ENCODE data around the gene CRYZL1.

Gene CRYZL1

DNA sequence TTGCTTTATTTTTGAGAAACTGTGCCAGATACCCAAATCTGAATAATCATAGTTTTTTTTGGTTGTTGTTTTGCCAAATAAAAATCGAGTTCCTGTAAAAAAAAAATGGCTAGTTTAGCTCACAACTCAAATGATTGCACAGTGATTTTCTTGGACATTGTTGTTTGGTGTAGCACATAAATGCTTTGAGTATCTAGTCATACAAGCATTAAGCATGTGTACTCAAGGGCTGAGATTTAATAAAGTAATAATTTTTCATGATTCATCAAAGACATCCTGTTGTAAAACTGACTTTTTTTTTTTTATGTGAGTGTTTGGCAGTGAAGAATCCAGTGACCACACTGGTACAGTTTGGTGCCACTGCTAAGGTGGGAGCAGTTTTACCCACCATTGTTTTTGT lies 19.6 kb upstream of the CRYZL1 start:
- no peak for DNase-seq (ENCODE audit: low read depth)

DNA sequence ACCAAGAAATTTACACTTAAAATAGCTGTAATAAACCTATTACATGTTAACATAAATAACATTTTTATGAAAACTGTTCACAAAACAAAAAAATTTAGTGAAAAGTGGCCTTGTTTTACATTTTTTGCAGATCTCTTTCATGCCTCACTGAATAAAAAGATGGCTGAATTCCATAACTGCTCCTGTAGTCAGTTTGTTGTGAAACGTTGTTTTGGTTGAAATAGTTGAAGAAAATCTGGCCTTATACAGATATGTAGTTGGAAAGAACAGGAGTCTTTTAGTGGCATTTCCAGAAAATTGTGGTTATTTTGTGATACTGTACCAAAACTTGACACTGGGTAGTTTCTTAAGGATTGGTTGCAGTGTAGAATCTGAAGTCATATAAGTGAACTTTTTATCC lies 18.9 kb upstream of the CRYZL1 start:
- DNase-seq (ENCODE audit: low read depth), result no peak

DNA sequence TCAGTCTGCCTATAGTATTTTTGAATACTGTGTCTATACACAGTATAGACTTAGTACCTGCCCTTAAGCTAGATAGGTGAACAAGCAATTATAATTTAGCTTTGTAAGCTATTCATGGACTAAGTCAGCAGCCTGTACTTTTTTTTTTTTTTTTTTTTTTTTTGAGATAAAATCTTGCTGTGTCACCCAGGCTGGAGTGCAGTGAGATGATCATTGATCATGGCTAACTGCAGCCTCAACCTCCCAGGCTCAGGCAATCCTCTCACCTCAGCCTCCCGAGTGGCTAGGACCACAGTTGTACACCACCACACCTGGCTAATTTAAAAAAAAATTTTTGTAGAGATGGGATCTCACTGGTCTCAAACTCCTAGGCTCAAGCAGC lies 18.0 kb upstream of the CRYZL1 start:
- no peak for DNase-seq (ENCODE audit: low read depth)

DNA sequence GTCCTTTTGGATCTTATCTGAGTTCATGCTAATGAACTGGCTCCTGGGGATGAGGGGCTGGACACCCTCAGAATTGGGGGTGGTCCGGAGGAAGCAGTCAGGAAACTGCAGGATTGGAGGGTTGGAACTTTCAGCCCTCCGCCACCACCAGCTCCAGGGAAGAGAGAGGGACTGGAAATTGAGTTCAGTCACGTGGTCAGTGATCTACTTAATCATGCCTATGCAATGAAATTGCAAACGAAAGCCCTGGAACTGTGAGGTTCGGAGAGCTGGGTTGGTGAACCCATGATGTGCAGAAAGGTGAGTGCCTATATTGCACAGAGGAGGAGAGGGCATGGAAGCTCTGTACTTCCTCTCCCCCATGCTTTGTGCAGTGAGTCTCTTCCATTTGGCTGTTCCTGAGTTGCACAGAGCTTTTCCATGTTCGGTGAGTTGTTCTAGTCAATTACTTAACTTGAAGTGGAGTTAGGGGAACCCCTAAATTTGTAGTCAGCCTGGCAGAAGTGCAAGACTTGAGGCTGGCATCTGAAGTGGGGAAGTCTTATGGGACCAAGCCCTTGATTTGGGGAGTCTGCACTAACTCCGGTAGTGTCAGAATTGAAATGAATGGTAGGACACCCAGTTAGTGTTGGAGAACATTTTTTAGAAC lies 17.5 kb upstream of the CRYZL1 start:
- DNase-seq (ENCODE audit: low read depth), result no peak

DNA sequence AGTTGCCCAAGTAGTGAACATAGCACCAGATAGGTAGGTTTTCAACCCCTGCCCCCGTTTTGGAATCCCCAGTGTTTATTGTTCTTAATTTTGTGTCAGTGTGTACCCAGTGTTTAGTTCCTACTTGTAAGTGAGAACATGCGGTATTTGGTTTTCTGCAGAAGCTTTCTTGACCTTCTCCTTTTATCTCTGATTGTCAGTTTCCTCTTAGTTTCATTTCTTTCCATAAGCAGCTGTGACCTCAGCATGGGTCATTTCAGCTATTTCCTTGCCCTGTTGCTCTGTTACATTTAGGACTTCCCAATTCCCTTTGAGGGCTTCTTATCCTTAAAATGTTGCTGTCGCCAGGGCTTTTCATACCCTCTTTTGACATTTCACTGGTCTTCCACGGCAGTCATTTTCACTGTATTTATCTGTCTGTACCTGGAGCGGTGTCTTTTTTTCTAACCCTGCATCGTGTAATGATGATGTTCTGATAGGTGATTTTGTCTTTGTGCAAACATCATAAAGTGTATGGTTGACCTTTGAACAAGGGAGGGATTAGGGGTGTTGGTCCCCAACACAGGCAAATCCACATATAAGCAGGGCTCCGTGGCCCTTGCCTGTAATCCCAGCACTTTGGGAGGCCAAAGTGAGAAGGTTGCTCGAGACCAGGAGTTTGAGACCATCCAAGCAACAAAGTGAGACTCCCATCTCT lies 15.7 kb upstream of the CRYZL1 start:
- no peak for DNase-seq (ENCODE audit: low read depth)

DNA sequence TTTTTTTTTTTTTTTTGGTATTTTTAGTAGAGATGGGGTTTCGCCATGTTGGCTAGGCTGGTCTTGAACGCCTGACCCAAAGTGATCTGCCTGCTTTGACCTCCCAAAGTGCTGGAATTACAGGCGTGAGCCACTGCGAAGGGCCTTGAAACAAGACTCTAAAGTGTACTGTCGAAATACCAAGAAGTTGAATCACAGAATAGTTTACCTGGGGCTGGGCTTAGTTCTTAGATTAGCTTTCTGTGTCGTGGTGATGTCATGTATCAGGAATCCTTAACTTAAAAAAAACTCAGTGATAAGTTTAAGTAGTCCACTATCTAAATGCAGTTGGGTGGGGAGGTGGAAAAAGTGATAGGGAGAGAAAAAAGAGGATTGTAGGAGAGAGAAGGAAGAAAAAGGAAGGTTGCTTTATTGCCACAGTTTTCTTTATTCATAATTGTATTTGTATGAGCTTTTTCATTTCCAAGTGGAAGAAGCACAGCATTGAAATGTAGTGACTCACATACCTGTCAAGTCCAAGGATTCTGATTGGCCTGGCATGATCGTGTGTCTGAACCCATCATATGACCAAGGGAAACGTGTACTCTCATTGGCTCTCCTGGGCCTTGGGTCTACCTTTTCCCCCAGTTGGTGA lies 14.2 kb upstream of the CRYZL1 start:
- no peak for DNase-seq (ENCODE audit: low read depth)

DNA sequence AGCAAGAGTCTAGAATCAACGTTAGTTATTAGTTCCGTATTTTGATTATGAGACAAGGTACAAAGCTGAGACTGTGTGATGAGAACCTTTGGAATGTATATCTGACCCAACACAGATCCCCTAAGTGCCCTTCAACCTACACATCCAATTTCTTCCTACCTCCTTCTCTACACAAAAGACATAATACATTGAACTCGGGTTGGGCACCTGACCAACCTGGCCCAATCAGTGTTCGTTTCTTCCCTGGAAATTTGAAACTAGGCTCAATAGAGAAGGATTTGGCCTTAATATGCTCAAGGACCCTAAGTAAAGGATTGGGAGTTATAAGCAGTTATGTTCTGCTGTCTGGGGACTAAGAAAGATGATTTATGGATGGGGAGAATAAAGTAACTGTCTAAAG lies 12.9 kb upstream of the CRYZL1 start:
- DNase-seq (ENCODE audit: low read depth), result no peak

DNA sequence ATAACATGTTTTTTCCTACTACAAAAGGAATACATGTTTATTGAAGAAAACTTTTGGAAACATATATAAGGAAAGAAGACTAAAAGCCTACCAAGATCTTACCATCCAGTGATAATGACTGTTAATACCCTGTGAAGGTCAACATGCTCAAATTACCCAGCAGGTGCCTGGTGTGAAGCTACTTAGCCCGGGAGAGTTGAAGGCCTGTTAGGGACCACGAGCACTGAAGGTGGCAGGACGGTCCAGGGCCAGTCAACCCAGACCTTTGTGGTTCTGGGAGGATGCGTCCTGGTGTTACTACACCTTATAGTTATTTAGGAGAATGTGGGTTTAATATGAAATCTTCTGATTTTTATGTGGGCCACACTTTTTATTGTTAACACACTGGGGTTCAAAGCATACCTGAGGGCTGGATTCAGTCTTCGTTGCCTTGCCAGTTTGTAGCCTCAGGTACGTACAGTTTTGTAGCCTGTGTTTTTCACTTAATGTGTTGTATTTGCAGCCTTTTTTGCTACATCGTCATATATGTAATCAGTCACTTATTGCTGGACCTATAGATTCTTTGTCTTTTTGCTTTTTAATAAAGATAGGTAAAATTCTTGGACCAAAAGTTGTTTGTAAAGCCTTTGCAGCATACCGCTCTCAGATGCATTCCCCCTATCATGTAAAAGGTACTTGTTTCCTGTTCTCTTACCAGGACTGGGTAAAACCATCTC lies 10.6 kb upstream of the CRYZL1 start:
- DNase-seq (ENCODE audit: low read depth), result no peak

DNA sequence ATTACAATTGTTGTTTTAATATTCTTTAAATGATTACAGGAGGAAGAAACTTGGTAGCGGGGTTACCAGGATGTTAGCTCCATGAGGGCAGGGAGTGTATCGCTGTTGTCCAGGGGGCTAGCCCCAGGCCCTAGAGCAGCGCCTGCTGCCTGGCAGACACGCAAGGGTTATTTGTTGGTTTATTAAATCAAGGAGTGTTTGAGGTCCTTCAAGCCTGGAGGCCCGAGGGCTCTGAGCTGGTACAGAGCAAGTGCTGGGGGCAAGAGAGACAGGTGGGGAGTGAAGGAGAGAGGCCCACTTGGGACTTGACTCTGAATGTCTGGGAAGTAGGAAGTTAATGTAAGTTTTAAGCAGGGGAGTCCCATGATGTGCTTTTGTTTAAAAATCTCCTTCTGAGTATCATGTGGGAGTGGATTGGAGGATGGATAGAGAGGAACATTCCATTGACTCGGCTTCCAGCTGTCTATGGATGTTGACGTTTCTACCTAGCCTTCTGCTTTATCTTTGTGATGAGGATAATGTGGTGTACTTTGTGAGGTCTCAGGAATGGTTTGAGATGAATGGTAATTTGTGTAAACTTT lies 9.5 kb upstream of the CRYZL1 start:
- no peak for DNase-seq (ENCODE audit: low read depth)

DNA sequence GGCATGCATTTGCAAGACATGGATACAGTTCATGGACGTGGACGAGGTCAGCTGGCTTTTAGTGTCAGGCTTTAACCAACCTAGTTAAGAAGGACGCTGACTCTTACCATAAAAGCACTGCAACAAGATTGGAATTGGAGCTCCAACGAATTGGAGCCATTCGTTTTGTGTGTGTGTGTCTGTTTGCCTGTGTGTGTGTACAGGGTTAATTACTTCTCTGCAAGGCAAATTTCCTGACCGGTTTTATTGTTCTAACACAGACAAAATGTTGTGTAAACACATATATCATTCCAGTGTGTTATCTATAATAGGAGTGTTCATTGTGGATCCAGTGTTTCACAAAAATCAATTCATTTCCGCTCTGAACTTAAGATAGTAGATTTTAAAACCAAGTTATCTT lies 8.7 kb upstream of the CRYZL1 start:
- no peak for DNase-seq (ENCODE audit: low read depth)

DNA sequence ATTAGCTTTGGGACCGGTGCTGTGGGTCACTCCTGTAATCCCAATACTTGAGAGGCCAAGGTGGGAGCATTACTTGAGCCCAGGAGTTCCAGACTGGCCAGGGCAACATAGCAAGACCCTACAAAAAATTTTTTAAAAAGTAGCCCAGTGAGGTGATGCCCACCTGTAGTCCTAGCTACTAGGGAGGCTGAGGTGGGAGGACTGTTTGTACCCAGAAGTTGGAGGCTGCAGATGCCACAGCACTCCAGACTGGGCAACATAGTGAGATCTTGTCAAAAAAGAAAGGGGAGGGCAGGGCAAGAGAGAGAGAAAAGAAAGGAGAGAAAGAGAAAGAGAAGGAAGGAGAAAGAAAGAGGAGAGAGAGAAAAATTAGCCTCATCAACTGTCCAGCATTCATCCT lies 7.0 kb upstream of the CRYZL1 start:
- no peak for DNase-seq (ENCODE audit: low read depth)

DNA sequence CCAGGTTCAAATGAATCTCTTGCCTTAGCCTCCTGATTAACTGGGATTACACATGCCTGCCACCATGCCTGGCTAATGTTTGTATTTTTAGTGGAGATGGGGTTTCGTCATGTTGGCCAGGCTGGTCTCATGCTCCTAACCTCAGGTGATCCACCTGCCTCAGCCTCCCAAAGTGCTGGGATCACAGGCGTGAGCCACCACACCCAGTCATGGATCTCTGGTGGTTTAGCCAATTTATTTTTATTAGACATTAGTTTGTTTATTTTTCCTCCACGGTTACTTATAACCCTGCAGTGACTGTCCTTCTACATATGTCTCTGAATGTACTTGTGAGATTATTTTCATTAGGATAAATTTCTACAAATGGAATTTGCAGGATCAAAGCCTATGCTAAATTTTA lies 6.0 kb upstream of the CRYZL1 start:
- no peak for DNase-seq (ENCODE audit: low read depth)

DNA sequence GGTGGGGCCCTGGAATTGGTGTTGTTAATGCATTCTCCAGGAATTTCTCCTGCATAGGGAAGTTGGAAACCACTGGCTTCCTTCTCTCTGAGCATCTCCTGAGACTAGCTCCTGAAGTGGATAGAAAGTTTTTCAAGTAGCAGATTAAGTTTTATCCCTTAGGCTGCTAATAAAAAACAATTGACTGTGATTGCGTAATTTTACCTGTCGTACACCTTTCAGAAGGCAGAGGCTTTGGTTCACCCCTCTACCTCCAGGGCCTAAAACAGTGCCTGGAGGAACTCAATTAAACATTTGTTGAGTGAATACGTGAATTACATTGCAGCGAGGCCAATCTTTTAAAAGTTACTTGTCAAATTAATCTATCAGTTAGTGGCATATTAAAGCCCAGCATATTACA lies 4.2 kb upstream of the CRYZL1 start:
- no peak for DNase-seq (ENCODE audit: low read depth)

DNA sequence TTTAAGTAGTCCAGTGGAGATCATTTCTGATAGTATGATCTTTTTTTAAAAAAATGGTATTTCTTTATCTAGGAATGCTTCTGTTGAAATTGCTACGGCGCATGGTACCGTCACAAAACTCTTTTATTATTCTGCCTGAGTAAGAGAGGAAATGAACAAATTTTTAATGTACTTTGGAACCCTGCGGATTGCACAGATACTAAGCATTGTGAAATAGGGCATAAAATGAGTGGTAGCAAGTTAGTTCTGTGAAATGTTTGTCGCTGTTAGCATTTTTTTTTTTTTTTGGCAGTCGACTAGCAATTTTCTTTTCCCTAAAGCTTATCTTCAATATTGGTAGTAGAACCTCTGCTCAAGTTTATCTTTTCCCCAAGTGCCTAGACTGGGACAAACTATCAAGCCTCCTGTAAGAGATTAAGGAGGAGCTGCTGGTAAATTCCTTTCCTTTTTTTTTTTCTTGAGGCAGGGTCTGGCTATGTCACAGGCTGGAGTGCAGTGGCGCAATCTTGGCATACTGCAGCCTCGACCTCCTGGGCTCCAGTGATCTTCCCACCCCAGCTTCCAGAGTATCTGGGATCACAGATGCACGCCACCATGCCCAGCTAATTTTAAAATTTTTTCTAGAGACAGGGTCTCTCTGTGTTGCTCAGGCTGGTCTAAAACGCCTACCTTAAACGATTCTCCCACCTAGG lies 3.0 kb upstream of the CRYZL1 start:
- no peak for DNase-seq (ENCODE audit: low read depth)

DNA sequence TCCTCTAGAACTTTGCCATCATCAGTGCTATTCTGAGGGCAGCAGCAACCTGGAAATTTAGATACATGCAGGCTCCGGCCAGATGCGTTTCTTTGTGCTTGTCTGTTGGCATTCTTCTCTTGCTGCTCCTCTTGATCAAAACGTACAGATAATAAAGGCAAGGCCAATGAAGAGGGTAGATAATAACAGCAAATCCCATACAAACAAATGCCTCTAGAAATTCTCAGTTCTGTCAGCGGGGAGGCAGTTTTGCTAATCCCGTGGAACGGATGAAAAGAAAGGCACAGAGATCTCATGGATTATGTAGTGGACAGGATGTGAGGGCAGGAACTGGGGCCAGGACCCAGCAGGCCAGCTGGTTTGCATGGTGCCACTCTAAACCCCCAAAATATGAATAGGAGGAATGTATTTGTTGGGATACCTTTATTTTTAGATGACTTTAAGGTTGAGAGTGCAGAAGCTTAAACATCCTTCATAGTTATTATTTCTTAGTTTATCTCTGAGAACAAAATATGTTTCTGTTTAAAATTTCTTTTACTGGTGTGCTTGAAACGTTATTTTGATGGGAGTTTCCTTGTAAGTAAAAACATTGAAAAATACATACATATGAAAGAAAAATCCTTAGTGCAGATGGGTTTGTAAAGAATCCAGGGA lies 2.2 kb upstream of the CRYZL1 start:
- no peak for DNase-seq (ENCODE audit: low read depth)

DNA sequence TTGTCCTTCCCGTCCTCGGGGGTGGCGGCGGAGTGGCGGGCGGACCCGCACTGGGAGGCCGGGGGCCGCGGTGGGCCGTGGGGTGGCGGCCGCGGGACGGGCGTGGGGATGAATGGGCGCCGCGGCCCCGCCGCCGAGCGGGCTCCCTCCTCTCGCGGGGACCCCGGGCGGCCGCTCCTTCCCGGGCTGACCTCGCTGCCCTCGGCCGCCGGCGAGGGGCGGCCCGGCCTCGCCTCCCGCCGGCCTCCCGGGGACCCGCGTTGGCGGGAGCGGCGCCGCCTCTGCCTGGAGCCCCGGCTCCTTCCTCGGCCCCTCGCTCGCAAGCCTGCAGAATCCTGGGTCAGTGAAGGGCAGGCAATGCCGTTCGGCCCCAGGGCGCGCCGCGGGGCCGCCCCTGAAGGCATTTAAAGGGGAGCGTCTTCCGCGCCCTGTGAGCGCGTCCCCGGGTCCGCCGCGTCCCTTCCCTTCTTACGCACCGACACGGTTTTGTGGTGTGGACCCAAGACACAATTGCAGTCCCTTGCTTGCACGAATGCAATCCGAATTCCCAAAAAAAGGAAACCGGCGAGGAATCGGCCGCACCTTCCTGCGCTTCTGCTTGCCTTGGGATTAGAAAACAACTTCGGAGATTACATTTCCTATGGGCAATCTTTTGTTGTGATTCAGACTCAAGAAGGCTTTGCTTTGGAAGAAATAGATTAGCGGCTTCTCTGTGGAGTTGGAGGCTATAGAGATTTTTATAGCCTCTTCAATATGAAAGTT lies 1.5 kb upstream of the CRYZL1 start:
- DNase-seq (ENCODE audit: low read depth), result no peak

DNA sequence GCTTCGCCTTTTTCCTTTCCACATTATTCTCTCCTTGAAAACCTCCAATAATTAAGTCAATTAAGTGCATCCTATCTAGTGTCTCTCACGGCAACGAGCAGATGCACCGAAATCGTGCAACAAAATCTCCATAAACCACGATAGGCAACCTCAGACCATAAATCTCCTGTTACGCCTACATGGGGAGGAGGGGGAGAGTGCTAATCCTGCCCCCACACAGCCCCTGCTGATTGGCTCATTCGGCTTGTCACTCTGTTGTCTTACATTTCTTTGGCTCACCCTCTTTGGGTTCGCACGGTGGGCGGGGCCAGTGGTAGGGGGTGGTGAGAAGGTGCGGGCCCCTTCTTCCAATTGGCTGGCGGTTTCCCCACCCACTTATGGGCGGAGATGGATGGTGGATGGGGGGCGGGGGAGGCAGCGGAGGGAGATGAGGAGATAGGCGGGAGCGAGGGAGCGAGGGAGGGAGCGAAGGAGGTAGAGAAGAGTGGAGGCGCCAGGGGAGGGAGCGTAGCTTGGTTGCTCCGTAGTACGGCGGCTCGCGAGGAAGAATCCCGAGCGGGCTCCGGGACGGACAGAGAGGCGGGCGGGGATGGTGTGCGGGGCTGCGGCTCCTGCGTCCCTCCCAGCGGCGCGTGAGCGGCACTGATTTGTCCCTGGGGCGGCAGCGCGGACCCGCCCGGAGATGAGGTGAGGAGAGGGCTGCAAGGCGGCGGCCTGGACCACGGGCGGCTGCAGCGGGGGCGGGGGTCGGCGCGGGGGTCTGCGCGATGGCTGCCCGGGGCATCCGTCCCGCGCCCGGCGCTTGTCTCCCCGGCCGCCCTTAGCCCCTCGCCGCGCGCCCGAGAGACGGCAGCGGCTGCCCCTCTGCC lies 720 bp upstream of the CRYZL1 start, which contains the start of gene ITSN1:
TSS of gene ITSN1 (plus strand) at position 475 of the 869 bp plus-strand sequence. CDS start 76,328 bp downstream, outside the sequence.
- peak; percentile 100 for DNase-seq (ENCODE audit: low read depth)

DNA sequence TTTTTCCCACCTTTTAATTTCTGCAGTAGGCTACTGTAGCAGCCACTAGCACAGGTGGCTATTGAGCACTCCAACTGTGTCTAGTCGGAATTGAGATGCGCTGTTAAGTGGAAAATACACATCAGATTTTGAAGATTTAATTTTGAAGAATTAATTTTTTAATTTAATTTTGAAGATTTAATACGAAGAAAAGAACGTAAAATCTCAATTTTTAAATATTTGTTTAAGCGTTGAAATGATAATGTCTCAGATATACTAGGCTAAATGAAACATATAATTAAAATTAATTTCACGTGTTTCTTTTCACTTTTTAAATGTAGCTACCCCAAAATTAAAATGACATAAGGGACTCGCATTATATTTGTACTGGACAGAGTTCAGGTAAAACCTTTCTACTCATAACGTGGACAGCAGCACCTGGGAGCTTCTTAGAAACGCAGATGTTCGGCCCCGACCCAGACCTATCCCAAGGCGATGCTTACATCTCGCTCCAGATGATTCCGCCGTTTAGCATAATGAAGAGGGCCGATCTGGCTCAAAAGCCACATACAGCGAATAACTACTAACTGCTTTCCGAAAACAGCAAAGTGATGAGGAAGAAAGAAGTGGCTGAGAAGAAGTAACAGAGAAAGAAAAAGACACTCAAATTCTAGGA lies 717 bp downstream of the CRYZL1 start:
- DNase-seq (ENCODE audit: low read depth), result no peak

DNA sequence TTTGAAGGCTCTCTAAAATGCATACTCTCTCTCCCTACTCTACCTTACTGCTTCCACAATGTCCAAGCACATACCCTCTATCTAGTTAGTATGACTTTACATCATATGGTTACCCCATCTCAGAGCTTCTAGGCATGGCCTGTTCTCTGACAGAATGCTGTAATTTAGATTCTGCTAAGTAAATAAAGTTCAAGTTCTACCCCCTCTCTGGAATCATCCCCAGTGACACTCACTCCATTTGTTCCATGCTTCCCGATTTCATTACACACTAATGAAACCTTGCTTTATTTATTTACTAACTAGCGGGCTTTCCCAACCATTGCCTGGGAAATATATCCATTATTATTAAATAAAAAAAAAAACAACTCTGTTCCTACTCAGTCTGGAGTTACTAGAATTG lies 7.3 kb downstream of the CRYZL1 start:
- no peak for DNase-seq (ENCODE audit: low read depth)
